ENCODE results near the gene ENPP1.

DNA sequence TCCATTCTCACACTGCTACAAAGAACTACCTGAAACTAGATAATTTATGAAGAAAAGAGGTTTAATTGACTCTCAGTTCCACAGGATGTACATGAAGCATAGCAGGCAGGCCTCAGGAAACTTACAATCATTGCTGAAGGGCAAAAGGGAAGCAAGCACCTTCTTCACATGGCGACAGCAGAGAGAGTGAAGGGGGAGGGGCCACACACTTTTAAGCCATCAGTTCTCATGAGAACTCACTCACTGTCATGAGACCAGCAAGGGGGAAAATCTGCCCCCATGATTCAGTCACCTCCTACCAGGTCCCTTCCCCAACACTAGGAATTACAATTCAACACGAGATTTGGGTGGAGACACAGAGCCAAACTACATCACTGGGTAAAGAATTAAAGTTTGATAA lies 12.5 kb upstream of the ENPP1 start:
- TF ChIP-seq, protein P1, sequence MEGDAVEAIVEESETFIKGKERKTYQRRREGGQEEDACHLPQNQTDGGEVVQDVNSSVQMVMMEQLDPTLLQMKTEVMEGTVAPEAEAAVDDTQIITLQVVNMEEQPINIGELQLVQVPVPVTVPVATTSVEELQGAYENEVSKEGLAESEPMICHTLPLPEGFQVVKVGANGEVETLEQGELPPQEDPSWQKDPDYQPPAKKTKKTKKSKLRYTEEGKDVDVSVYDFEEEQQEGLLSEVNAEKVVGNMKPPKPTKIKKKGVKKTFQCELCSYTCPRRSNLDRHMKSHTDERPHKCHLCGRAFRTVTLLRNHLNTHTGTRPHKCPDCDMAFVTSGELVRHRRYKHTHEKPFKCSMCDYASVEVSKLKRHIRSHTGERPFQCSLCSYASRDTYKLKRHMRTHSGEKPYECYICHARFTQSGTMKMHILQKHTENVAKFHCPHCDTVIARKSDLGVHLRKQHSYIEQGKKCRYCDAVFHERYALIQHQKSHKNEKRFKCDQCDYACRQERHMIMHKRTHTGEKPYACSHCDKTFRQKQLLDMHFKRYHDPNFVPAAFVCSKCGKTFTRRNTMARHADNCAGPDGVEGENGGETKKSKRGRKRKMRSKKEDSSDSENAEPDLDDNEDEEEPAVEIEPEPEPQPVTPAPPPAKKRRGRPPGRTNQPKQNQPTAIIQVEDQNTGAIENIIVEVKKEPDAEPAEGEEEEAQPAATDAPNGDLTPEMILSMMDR (IDR thresholded peaks at IDR 0.05), result no peak
- no peak for TF ChIP-seq POLR2A (IDR thresholded peaks at IDR 0.05)

Measured in lower leg skin (tissue), 3 donors.